ENCODE measurements around the gene SP2. TPM values are rescaled to one million over a fixed set of nuclear protein-coding genes. Genes with fewer than 3 reads are reported as not detected.
A peak's percentile ranks its signal among the peaks of the same experiment; 100 is the strongest.

SP2 gene
- total and polyA plus RNA-seq, 2 donors from 2014 or later, result 9.0 to 23.6 TPM

DNA sequence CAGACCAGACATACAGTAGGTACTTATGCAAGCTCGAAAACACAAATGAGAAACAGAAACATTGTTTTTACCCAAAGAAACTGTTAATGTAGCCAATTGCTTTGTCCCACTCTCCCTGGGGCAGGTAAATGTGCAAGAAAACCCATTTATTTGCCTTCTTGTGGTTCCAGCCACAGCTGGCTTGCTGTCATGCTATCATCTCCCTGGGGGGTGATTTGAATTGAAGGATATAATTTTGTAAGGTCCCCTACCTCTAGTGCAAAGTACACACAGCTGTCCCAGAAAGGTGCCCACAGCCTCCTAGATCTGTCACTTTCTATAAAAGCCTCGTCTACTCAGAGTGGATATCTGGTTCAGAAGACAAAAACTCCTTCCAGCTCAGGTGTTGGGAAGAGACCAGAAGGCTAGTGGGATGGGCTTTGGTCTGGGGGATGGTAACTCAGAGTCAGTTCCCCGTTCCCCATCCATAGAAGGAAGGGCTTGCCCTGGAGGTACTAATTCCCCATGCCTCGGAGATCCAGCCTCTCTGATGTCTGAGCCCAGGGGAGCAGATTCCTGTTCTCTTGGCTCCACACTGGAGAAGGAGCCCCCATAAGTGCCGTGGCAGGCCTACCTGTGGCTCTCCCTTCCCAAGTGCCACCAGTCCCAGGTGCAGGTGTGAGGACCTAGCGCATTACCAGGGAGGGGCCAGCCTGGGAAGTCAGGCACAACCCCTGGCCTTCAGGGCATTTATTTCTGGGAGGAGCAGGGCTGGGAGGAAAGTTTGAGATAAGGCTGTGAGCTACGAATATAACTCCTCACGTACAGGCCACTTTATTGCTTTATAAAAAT, 64.0 kb downstream of the SP2 start:
- peak in 1 of 5 donors; percentile 39 for DNase-seq
- intact Hi-C loops (cut with DNase I), result no loop called here
- no peak overlapping the region for H3K4me3 ChIP-seq (ENCODE audit: low read length in 3 of 3)
- no peaks in the 10 kb centered on the region for H3K36me3 ChIP-seq (ENCODE audit: control insufficient read depth in 2 of 3, insufficient read depth in 3 of 3, low read length in 3 of 3)
- TF ChIP-seq, protein P1, sequence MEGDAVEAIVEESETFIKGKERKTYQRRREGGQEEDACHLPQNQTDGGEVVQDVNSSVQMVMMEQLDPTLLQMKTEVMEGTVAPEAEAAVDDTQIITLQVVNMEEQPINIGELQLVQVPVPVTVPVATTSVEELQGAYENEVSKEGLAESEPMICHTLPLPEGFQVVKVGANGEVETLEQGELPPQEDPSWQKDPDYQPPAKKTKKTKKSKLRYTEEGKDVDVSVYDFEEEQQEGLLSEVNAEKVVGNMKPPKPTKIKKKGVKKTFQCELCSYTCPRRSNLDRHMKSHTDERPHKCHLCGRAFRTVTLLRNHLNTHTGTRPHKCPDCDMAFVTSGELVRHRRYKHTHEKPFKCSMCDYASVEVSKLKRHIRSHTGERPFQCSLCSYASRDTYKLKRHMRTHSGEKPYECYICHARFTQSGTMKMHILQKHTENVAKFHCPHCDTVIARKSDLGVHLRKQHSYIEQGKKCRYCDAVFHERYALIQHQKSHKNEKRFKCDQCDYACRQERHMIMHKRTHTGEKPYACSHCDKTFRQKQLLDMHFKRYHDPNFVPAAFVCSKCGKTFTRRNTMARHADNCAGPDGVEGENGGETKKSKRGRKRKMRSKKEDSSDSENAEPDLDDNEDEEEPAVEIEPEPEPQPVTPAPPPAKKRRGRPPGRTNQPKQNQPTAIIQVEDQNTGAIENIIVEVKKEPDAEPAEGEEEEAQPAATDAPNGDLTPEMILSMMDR (IDR thresholded peaks at IDR 0.05; ENCODE audit: borderline replicate concordance, extremely low read depth, insufficient read depth), result no peak
- H3K27ac ChIP-seq (ENCODE audit: low read depth in 2 of 2, low read length in 2 of 2), result no peak overlapping the region
- no peaks in the 10 kb centered on the region for H3K27me3 ChIP-seq (ENCODE audit: control insufficient read depth, insufficient read depth, low read length)
- FAIRE-seq, result no peak
- no peaks in the 10 kb centered on the region for H3K9me3 ChIP-seq (ENCODE audit: control insufficient read depth in 2 of 3, insufficient read depth in 1 of 3, low read length in 3 of 3)
- no peak overlapping the region for H3K9ac ChIP-seq (ENCODE audit: low read length in 3 of 3)
- H3K4me1 ChIP-seq (ENCODE audit: control insufficient read depth in 2 of 3, insufficient read depth in 2 of 3, low read depth in 1 of 3, low read length in 3 of 3), result peaks cover 0 to 12% (median 6%) of the 10 kb centered on the region in 3 donors

DNA sequence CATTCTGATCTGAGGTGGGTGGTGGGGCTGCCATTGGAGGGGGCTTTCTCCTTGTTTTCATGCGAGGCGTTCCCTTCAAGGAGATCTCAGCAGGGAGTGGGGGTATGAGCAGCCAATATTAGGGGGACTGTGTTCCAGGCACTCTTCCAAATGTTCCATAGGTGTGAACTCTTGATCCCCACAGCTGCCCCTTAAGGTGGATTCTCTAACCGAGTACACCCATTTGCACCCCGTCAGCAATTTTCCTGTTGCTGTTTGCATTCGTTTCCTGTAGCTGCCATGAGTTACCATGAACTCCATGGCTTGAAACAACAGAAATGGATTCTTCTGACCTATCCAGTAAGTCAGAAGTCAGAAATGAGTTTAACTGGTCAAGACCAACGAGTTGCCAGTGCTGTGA, 65.4 kb downstream of the SP2 start:
- FAIRE-seq, result no peak
- Histone ChIP-seq H3K36me3 (ENCODE audit: control insufficient read depth in 2 of 3, insufficient read depth in 3 of 3, low read length in 3 of 3) (no peaks in the 10 kb centered on the region), H3K27ac (ENCODE audit: low read depth in 2 of 2, low read length in 2 of 2) (no peak overlapping the region), H3K4me3 (ENCODE audit: low read length in 3 of 3) (no peak overlapping the region), H3K9ac (ENCODE audit: low read length in 3 of 3) (no peak overlapping the region), H3K9me3 (ENCODE audit: control insufficient read depth in 2 of 3, insufficient read depth in 1 of 3, low read length in 3 of 3) (no peaks in the 10 kb centered on the region), H3K4me1 (ENCODE audit: control insufficient read depth in 2 of 3, insufficient read depth in 2 of 3, low read depth in 1 of 3, low read length in 3 of 3) (peaks cover 0 to 6% (median 4%) of the 10 kb centered on the region in 3 donors), H3K27me3 (ENCODE audit: control insufficient read depth, insufficient read depth, low read length) (no peaks in the 10 kb centered on the region)
- TF ChIP-seq, protein P1 (IDR thresholded peaks at IDR 0.05; ENCODE audit: borderline replicate concordance, extremely low read depth, insufficient read depth), result no peak
- intact Hi-C loops (cut with DNase I), result no loop called here
- no peak for DNase-seq

DNA sequence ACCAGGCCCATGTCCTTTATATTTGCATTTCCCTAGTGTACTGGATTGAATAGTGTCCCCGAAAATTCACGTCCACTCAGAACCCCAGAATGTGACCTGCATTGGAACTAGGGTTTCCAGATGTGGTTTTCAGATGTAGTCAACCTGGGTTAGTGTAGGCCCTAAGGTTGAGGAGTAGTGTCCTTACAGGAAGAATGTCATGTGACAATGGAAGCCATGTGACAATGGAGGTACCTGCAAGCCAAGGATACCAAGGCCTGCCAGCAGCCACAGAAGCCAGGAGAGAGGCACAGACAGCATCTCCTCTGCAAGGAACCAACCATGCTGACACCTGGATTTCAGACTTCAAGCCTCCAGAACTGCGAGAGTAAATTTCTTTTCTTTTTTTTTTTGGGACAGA, 66.9 kb downstream of the SP2 start:
- Histone ChIP-seq H3K4me3 (ENCODE audit: low read length in 3 of 3) (no peak overlapping the region), H3K27ac (ENCODE audit: low read depth in 2 of 2, low read length in 2 of 2) (no peak overlapping the region), H3K27me3 (ENCODE audit: control insufficient read depth, insufficient read depth, low read length) (no peaks in the 10 kb centered on the region), H3K9ac (ENCODE audit: low read length in 3 of 3) (no peak overlapping the region), H3K36me3 (ENCODE audit: control insufficient read depth in 2 of 3, insufficient read depth in 3 of 3, low read length in 3 of 3) (no peaks in the 10 kb centered on the region), H3K9me3 (ENCODE audit: control insufficient read depth in 2 of 3, insufficient read depth in 1 of 3, low read length in 3 of 3) (no peaks in the 10 kb centered on the region), H3K4me1 (ENCODE audit: control insufficient read depth in 2 of 3, insufficient read depth in 2 of 3, low read depth in 1 of 3, low read length in 3 of 3) (peaks cover 0 to 2% (median 0%) of the 10 kb centered on the region in 3 donors)
- no peak for FAIRE-seq
- TF ChIP-seq, protein P1 (IDR thresholded peaks at IDR 0.05; ENCODE audit: borderline replicate concordance, extremely low read depth, insufficient read depth), result no peak
- no peak for DNase-seq
- intact Hi-C loops (cut with DNase I), result no loop called here

Measured in kidney (tissue), 14 donors.